GM13976 (cell line): ENCODE data around the gene WDR59.

Experiments
- DNase-seq: peaks from one replicate; pipeline ENCODE4 v3.0.0; 2012; ENCODE audit warnings: low spot score
- CTCF ChIP-seq: IDR thresholded peaks from 2 replicates; pipeline ENCODE4 v1.5.1; 2012; ENCODE audit warnings: borderline replicate concordance, mild to moderate bottlenecking; ENCODE audit not compliant: insufficient read depth; ENCODE audit errors: extremely low read depth, missing control alignments, control extremely low read depth
- in situ Hi-C: fragments of 300-500 bp; cut with MboI; formaldehyde crosslinking; loops from one replicate; pipeline ENCODE4 v1.12.0; 2022; ENCODE audit warnings: low sequenced_read_pairs, mixed read lengths, inconsistent platforms; ENCODE audit not compliant: unreplicated experiment

WDR59 gene

GRCh38 chr16:74829637-74830036 is 155.3 kb downstream of the WDR59 start:
- in situ Hi-C loops, result no loop called here

GRCh38 chr16:74825941-74826340 is 159.0 kb downstream of the WDR59 start:
- DNase-seq, result no peak
- in situ Hi-C loops, result no loop called here
- no peak for TF ChIP-seq CTCF

More at GRCh38 chr16:74829637-74830036, 155.3 kb downstream of the WDR59 start:
- DNase-seq, result no peak
- TF ChIP-seq CTCF, result no peak

GRCh38 chr16:74825016-74825415 is 159.9 kb downstream of the WDR59 start:
- no peak for DNase-seq
- TF ChIP-seq CTCF, result no peak
- in situ Hi-C loops, result no loop called here
